Right atrium auricular region (tissue), 2 donors: ENCODE data around the gene CCDC183. TPM values are rescaled to one million over a fixed set of nuclear protein-coding genes. Genes with fewer than 3 reads are reported as not detected.
A peak's percentile ranks its signal among the peaks of the same experiment; 100 is the strongest.
"Not testable (repeated sequence)": the region's sequence is repeated elsewhere in the genome, so short reads cannot be mapped to it uniquely, and the experiment has no call there.

Source experiments
- DNase-seq: peaks from one replicate; pipeline ENCODE4 v3.0.0-alpha.2; 2019; ENCODE audit warnings: low spot score
- H3K27ac ChIP-seq, 2 donors: fragments of 200-600 bp; sonication (generic); 1 replicate in 1 of 2; 2 replicates in 1 of 2; pipeline ENCODE4 v1.5.1; 2016 to 2019
- H3K27me3 ChIP-seq, 2 donors: fragments of 200-600 bp; sonication (generic); one replicate each; pipeline versions ENCODE4 v1.5.1 to v1.6.0; 2017 to 2019
- H3K36me3 ChIP-seq: fragments of 200-600 bp; sonication (generic); one replicate; pipeline ENCODE4 v1.5.1; 2016
- H3K4me1 ChIP-seq, 2 donors: fragments of 200-600 bp; sonication (generic); one replicate each; pipeline versions ENCODE4 v1.5.1 to v1.6.0; 2017 to 2019
- H3K4me3 ChIP-seq, 2 donors: fragments of 200-600 bp; sonication (generic); 1 replicate in 1 of 2; 2 replicates in 1 of 2; pipeline ENCODE4 v1.5.1; 2017 to 2019; ENCODE audit warnings: mild to moderate bottlenecking in 1 of 2, moderate library complexity in 1 of 2
- H3K9me3 ChIP-seq, 2 donors: fragments of 200-600 bp; sonication (generic); one replicate each; pipeline ENCODE4 v1.5.1; 2019
- CTCF ChIP-seq, 2 donors: fragments of 200-600 bp; sonication (generic); IDR thresholded peaks; one replicate each; pipeline ENCODE4 v1.5.1; 2019; ENCODE audit warnings: antibody characterized with exemption in 2 of 2
- total RNA-seq, 2 donors: library from RNA; depleted of rRNA; stranded (reverse); fragments of >200 nt; gene quantifications; one replicate each; pipeline ENCODE4 v1.1.0, GENCODE V29; 2016

Gene CCDC183
- total RNA-seq, 2 donors from 2014 or later = 2.3 to 2.5 TPM

GRCh38 chr9:136759001-136759400 lies 37.1 kb upstream of the CCDC183 start:
- DNase-seq = no peak
- Histone ChIP-seq H3K4me3 (no peak overlapping the region), H3K27me3 (no peaks in the 10 kb centered on the region), H3K27ac (no peak overlapping the region), H3K36me3 (no peaks in the 10 kb centered on the region), H3K4me1 (peaks cover 0 to 11% of the 10 kb centered on the region in 2 donors), H3K9me3 (peaks cover 0 to 8% of the 10 kb centered on the region in 2 donors)
- TF ChIP-seq CTCF (IDR thresholded peaks at IDR 0.05) = no peak

- TF ChIP-seq CTCF (IDR thresholded peaks at IDR 0.05) = no peak
- Histone ChIP-seq H3K27ac (no peak overlapping the region), H3K4me1 (peaks cover 0 to 11% of the 10 kb centered on the region in 2 donors), H3K27me3 (no peaks in the 10 kb centered on the region), H3K4me3 (no peak overlapping the region), H3K36me3 (no peaks in the 10 kb centered on the region), H3K9me3 (peaks cover 0 to 8% of the 10 kb centered on the region in 2 donors)
- no peak for DNase-seq
Measured at GRCh38 chr9:136759436-136760325, 36.5 kb upstream of the CCDC183 start.

- Histone ChIP-seq H3K4me3 (no peak overlapping the region), H3K36me3 (no peaks in the 10 kb centered on the region), H3K9me3 (peaks cover 0 to 7% of the 10 kb centered on the region in 2 donors), H3K27ac (no peak overlapping the region), H3K27me3 (no peaks in the 10 kb centered on the region), H3K4me1 (peaks cover 0 to 11% of the 10 kb centered on the region in 2 donors)
- DNase-seq = no peak
- TF ChIP-seq CTCF (IDR thresholded peaks at IDR 0.05) = no peak
Measured at GRCh38 chr9:136760424-136760823, 35.7 kb upstream of the CCDC183 start.

GRCh38 chr9:136760834-136761544 lies 35.1 kb upstream of the CCDC183 start:
- not testable (repeated sequence) for H3K27me3 ChIP-seq, H3K36me3 ChIP-seq, H3K27ac ChIP-seq, H3K9me3 ChIP-seq, DNase-seq, H3K4me3 ChIP-seq
- peak in 1 of 2 donors; percentile 52 for TF ChIP-seq CTCF (IDR thresholded peaks at IDR 0.05)
- peaks cover 0 to 12% of the 10 kb centered on the region in 2 donors for H3K4me1 ChIP-seq

- Histone ChIP-seq H3K27me3 (no peaks in the 10 kb centered on the region), H3K9me3 (no peaks in the 10 kb centered on the region), H3K36me3 (no peaks in the 10 kb centered on the region), H3K4me1 (peaks cover 0 to 14% of the 10 kb centered on the region in 2 donors), H3K4me3 (no peak overlapping the region), H3K27ac (no peak overlapping the region)
- TF ChIP-seq CTCF (IDR thresholded peaks at IDR 0.05) = no peak
- no peak for DNase-seq
Measured at GRCh38 chr9:136761545-136761981, 34.6 kb upstream of the CCDC183 start.
